Activated CD4-positive, alpha-beta T cell treated with anti-CD3 and anti-CD28 coated beads, Interleukin-2, amount 10 ng/mL, durations not matched to agents 7 days and 5 days (primary cell): ENCODE data around the gene MICU1. TPM values are rescaled to one million over a fixed set of nuclear protein-coding genes. Genes with fewer than 3 reads are reported as not detected.
"Not testable (repeated sequence)": the region's sequence is repeated elsewhere in the genome, so short reads cannot be mapped to it uniquely, and the experiment has no call there.

Experiments used
- CTCF ChIA-PET: fragments of 350-600 bp; sonication (Branson Sonifier 250); formaldehyde crosslinking; loops from one replicate; lab custom pipeline; 2021; ENCODE audit warnings: antibody characterized with exemption; lab: Charles Lee
- POLR2A ChIA-PET: fragments of 350-600 bp; sonication (Branson Sonifier 250); formaldehyde crosslinking; loops from one replicate; lab custom pipeline; 2021; ENCODE audit warnings: antibody characterized with exemption; lab: Charles Lee
- DNase-seq: peaks from one replicate; pipeline ENCODE4 v3.0.0-alpha.2; 2020
- H3K27ac Mint-ChIP-seq: one replicate; pipeline ENCODE4 v1.8.0; 2021; ENCODE audit warnings: mild to moderate bottlenecking, moderate library complexity, mixed read lengths
- H3K27me3 Mint-ChIP-seq: one replicate; pipeline ENCODE4 v1.8.0; 2021; ENCODE audit warnings: mixed read lengths
- H3K36me3 Mint-ChIP-seq: one replicate; pipeline ENCODE4 v1.8.0; 2021; ENCODE audit warnings: low read depth, mixed read lengths
- H3K4me1 Mint-ChIP-seq: one replicate; pipeline ENCODE4 v1.8.0; 2021; ENCODE audit warnings: mixed read lengths
- H3K4me3 Mint-ChIP-seq: one replicate; pipeline ENCODE4 v1.8.0; 2021; ENCODE audit warnings: mild to moderate bottlenecking, moderate library complexity, mixed read lengths
- H3K9me3 Mint-ChIP-seq: one replicate; pipeline ENCODE4 v1.8.0; 2021; ENCODE audit warnings: mixed read lengths
- total RNA-seq, 2 experiments: library from RNA; stranded (reverse); gene quantifications; one replicate each; pipeline ENCODE4 v1.2.3, GENCODE V29; 2021

Gene MICU1
- total RNA-seq, 2 experiments from 2014 or later: 27.3 to 28.7 TPM

GRCh38 chr10:72418679-72419078 is 207.2 kb downstream of the MICU1 start:
- ChIA-PET CTCF (interaction anchor here (0.6 kb wide), 1 partner anchor 8 kb away, joined by 3 read pairs; no protein-coding TSS in a partner anchor), POLR2A (no interaction called here)
- no peak for DNase-seq
- no peaks in the 10 kb centered on the region for H3K27me3 Mint-ChIP-seq
- H3K27ac Mint-ChIP-seq: no peak overlapping the region
- H3K36me3 Mint-ChIP-seq: peaks cover 26% of the 10 kb centered on the region
- H3K4me3 Mint-ChIP-seq: no peak overlapping the region
- H3K4me1 Mint-ChIP-seq: no peaks in the 10 kb centered on the region
- peaks cover 12% of the 10 kb centered on the region for H3K9me3 Mint-ChIP-seq

DNA sequence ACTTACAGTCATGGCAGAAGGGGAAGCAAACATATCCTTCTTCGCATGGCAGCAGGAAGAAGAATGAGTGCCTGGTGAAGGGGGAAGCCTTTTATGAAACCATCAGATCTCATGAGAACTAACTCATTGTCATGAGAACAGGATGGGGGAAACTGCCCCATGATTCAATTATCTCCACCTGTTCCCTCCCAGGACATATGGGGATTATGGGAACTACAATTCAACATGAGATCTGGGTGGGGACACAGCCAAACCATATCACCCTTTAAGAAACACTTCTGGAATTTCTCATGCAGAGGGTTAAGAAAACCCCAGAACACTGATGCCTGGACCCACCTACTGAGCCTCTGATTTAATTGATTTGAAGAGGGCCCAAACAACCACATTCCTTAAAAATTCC is 207.9 kb downstream of the MICU1 start:
- no peak overlapping the region for H3K27ac Mint-ChIP-seq
- DNase-seq: no peak
- no peaks in the 10 kb centered on the region for H3K4me1 Mint-ChIP-seq
- ChIA-PET POLR2A (no interaction called here), CTCF (no interaction called here)
- H3K4me3 Mint-ChIP-seq: no peak overlapping the region
- H3K27me3 Mint-ChIP-seq: no peaks in the 10 kb centered on the region
- H3K9me3 Mint-ChIP-seq: peaks cover 12% of the 10 kb centered on the region
- H3K36me3 Mint-ChIP-seq: peaks cover 24% of the 10 kb centered on the region

GRCh38 chr10:72416661-72417060 is 209.2 kb downstream of the MICU1 start:
- no peaks in the 10 kb centered on the region for H3K4me1 Mint-ChIP-seq
- no peaks in the 10 kb centered on the region for H3K27me3 Mint-ChIP-seq
- DNase-seq: no peak
- ChIA-PET POLR2A (no interaction called here), CTCF (interaction anchor here (1.0 kb wide), 1 partner anchor 17 kb away, joined by 3 read pairs; no protein-coding TSS in a partner anchor)
- no peak overlapping the region for H3K4me3 Mint-ChIP-seq
- peaks cover 15% of the 10 kb centered on the region for H3K36me3 Mint-ChIP-seq
- H3K9me3 Mint-ChIP-seq: peaks cover 8% of the 10 kb centered on the region
- no peak overlapping the region for H3K27ac Mint-ChIP-seq

GRCh38 chr10:72414642-72415041 is 211.2 kb downstream of the MICU1 start:
- Mint-ChIP-seq H3K27ac (no peak overlapping the region), H3K9me3 (peaks cover 6% of the 10 kb centered on the region), H3K36me3 (peaks cover 6% of the 10 kb centered on the region), H3K4me1 (no peaks in the 10 kb centered on the region), H3K27me3 (no peaks in the 10 kb centered on the region), H3K4me3 (no peak overlapping the region)
- DNase-seq: no peak
- POLR2A ChIA-PET: no interaction called here
- CTCF ChIA-PET: interaction anchor here (0.8 kb wide), 1 partner anchor 28 kb away, joined by 3 read pairs; no protein-coding TSS in a partner anchor

GRCh38 chr10:72409167-72409566 is 216.7 kb downstream of the MICU1 start:
- CTCF ChIA-PET: interaction anchor here (0.8 kb wide), 1 partner anchor 14 kb away, joined by 3 read pairs; no protein-coding TSS in a partner anchor
- H3K36me3 Mint-ChIP-seq: peaks cover 1% of the 10 kb centered on the region
- POLR2A ChIA-PET: no interaction called here
- no peaks in the 10 kb centered on the region for H3K27me3 Mint-ChIP-seq
- H3K4me1 Mint-ChIP-seq: no peaks in the 10 kb centered on the region
- no peak overlapping the region for H3K4me3 Mint-ChIP-seq
- no peak for DNase-seq
- no peak overlapping the region for H3K27ac Mint-ChIP-seq
- no peaks in the 10 kb centered on the region for H3K9me3 Mint-ChIP-seq

GRCh38 chr10:72407927-72408600 is 217.8 kb downstream of the MICU1 start:
- CTCF ChIA-PET: interaction anchor here (0.6 kb wide), 1 partner anchor 34 kb away, joined by 4 read pairs; no protein-coding TSS in a partner anchor
- no peaks in the 10 kb centered on the region for H3K27me3 Mint-ChIP-seq
- H3K9me3 Mint-ChIP-seq: no peaks in the 10 kb centered on the region
- DNase-seq: no peak
- no peaks in the 10 kb centered on the region for H3K4me1 Mint-ChIP-seq
- no peak overlapping the region for H3K4me3 Mint-ChIP-seq
- H3K36me3 Mint-ChIP-seq: peaks cover 1% of the 10 kb centered on the region
- no peak overlapping the region for H3K27ac Mint-ChIP-seq
- POLR2A ChIA-PET: no interaction called here

GRCh38 chr10:72407471-72407870 is 218.4 kb downstream of the MICU1 start:
- H3K4me3 Mint-ChIP-seq: no peak overlapping the region
- CTCF ChIA-PET: interaction anchor here (0.6 kb wide), 1 partner anchor 30 kb away, joined by 3 read pairs; no protein-coding TSS in a partner anchor

GRCh38 chr10:72395581-72395980 is 230.3 kb downstream of the MICU1 start:
- H3K36me3 Mint-ChIP-seq, CTCF ChIA-PET, POLR2A ChIA-PET, H3K4me1 Mint-ChIP-seq, H3K4me3 Mint-ChIP-seq, DNase-seq, H3K27ac Mint-ChIP-seq, H3K9me3 Mint-ChIP-seq, H3K27me3 Mint-ChIP-seq: not testable (repeated sequence)

More at GRCh38 chr10:72407471-72407870, 218.4 kb downstream of the MICU1 start:
- DNase-seq: no peak
- no peak overlapping the region for H3K27ac Mint-ChIP-seq
- peaks cover 1% of the 10 kb centered on the region for H3K36me3 Mint-ChIP-seq
- H3K27me3 Mint-ChIP-seq: no peaks in the 10 kb centered on the region
- H3K4me1 Mint-ChIP-seq: no peaks in the 10 kb centered on the region
- no peaks in the 10 kb centered on the region for H3K9me3 Mint-ChIP-seq
- POLR2A ChIA-PET: no interaction called here

DNA sequence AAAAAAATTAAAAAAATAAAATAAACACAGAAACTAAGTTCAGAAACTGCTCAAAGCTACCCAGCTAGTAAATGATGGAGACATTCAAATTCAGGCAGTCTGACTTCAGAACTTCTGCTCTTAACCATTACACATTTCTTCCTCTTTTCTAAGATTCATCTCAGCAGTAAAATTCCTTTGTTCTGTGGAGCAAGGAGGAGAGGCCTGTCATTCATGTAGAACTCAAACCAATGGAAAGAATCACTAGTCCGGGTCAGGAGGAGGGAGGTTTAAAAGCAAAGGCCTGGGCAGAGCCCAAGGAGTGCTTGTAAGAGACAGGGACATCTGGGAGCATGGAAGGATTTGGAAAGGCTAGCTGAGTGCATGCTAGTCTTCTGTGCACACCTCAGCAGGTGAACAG is 233.3 kb downstream of the MICU1 start:
- no peaks in the 10 kb centered on the region for H3K27me3 Mint-ChIP-seq
- no peaks in the 10 kb centered on the region for H3K4me1 Mint-ChIP-seq
- ChIA-PET CTCF (no interaction called here), POLR2A (no interaction called here)
- no peaks in the 10 kb centered on the region for H3K9me3 Mint-ChIP-seq
- no peak overlapping the region for H3K4me3 Mint-ChIP-seq
- no peak overlapping the region for H3K27ac Mint-ChIP-seq
- DNase-seq: no peak
- peaks cover 2% of the 10 kb centered on the region for H3K36me3 Mint-ChIP-seq

GRCh38 chr10:72390764-72391163 is 235.1 kb downstream of the MICU1 start:
- Mint-ChIP-seq H3K9me3 (no peaks in the 10 kb centered on the region), H3K4me3 (no peak overlapping the region), H3K36me3 (no peaks in the 10 kb centered on the region), H3K27me3 (no peaks in the 10 kb centered on the region), H3K4me1 (no peaks in the 10 kb centered on the region), H3K27ac (no peak overlapping the region)
- POLR2A ChIA-PET: no interaction called here
- no peak for DNase-seq
- CTCF ChIA-PET: no interaction called here

DNA sequence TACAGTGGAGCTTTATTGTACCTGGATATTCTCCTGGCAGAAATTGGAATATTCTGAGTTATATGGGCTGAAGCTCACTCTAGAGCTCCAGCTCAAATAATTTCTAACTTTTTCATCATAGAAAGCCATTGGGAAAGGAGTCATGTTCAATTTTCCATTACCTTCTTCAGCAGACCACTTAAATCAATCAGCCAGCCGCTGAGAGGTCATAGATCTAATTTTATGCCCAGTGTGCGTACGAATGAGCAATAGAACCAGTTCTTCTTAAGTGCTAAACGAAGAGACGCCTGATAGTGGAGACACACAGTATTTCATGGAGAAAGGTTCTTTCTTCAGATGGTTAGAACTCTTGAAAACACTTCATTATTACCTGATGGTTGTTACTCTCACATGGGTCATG is 236.2 kb downstream of the MICU1 start:
- ChIA-PET CTCF (interaction anchor here (1.5 kb wide), 1 partner anchor 25 kb away, joined by 3 read pairs; no protein-coding TSS in a partner anchor), POLR2A (no interaction called here)
- no peak for DNase-seq
- Mint-ChIP-seq H3K27me3 (no peaks in the 10 kb centered on the region), H3K4me3 (no peak overlapping the region), H3K9me3 (no peaks in the 10 kb centered on the region), H3K4me1 (no peaks in the 10 kb centered on the region), H3K27ac (no peak overlapping the region), H3K36me3 (no peaks in the 10 kb centered on the region)

- Mint-ChIP-seq H3K27ac (no peak overlapping the region), H3K4me3 (no peak overlapping the region), H3K36me3 (no peaks in the 10 kb centered on the region), H3K27me3 (no peaks in the 10 kb centered on the region), H3K9me3 (no peaks in the 10 kb centered on the region), H3K4me1 (no peaks in the 10 kb centered on the region)
- ChIA-PET CTCF (interaction anchor here (0.7 to 1.5 kb wide), 2 partner anchors 22 to 24 kb away, joined by 3 read pairs; no protein-coding TSS in a partner anchor), POLR2A (no interaction called here)
- DNase-seq: no peak
Observed at GRCh38 chr10:72389014-72389413, 236.9 kb downstream of the MICU1 start.

- H3K27me3 Mint-ChIP-seq: no peaks in the 10 kb centered on the region
- H3K4me1 Mint-ChIP-seq: no peaks in the 10 kb centered on the region
- CTCF ChIA-PET: interaction anchor here (1.5 kb wide), 1 partner anchor 23 kb away, joined by 3 read pairs; no protein-coding TSS in a partner anchor
- no peaks in the 10 kb centered on the region for H3K9me3 Mint-ChIP-seq
- no peak for DNase-seq
- H3K4me3 Mint-ChIP-seq: no peak overlapping the region
- no peak overlapping the region for H3K27ac Mint-ChIP-seq
- H3K36me3 Mint-ChIP-seq: no peaks in the 10 kb centered on the region
- POLR2A ChIA-PET: no interaction called here
Observed at GRCh38 chr10:72388062-72388461, 237.8 kb downstream of the MICU1 start.
